DMS 273 (cell line): ENCODE results near the gene KRTAP9-4.
A peak's percentile ranks its signal among the peaks of the same experiment; 100 is the strongest.
"Not testable (repeated sequence)": the region's sequence is repeated elsewhere in the genome, so short reads cannot be mapped to it uniquely, and the experiment has no call there.

ENCODE experiments used
- DNase-seq: peaks from one replicate; lab custom pipeline; 2025; ENCODE audit not compliant: unreplicated experiment; lab: John Stamatoyannopoulos, UW

Gene KRTAP9-4

GRCh38 chr17:41264599-41264998 lies 15.1 kb downstream of the KRTAP9-4 start:
- no peak for DNase-seq

- DNase-seq: no peak
Measured at GRCh38 chr17:41265078-41265477, 15.6 kb downstream of the KRTAP9-4 start, which contains the start of gene KRTAP9-6. Gene KRTAP9-6 (plus strand): TSS chr17:41265378. CDS start chr17:41265378, 0 bp downstream.

DNA sequence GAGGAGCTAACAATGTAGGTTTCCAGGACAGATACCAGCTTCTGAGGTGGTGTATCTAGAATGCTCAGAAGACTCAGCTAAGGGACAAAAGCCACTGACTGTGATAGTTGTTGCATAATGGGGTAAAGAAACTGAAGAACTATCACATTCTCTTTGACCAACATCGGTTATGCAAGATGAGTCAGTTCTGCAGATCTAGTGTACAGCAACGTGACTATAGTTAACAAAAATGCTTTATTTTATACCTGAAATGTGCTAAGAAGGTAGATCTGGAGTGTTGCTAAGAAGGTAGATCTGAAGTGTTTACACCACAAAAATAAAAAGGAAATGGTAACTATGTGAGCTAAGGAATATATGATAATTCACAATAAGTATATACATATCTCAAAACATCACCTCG lies 18.2 kb downstream of the KRTAP9-4 start:
- no peak for DNase-seq

- not testable (repeated sequence) for DNase-seq
Measured at GRCh38 chr17:41271323-41271722, 21.8 kb downstream of the KRTAP9-4 start.

DNA sequence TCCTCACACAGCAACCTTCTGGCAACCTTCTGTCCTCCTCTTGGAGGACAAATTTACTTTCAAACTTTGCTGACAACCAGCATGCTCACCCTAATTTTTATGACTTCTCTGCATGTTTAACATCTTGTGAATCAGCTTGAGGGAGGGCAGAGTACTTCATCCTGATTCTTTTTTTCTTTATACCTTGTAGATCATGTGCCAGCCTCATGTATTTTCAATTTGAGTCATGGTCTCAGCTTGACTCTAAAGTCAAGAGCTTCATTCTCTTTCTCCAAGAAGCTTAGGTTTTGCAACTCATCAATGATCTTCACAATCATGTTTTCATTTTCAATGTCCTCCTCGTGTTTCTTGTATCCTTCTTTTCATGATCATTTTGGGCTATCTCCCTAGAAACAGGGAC lies 22.4 kb downstream of the KRTAP9-4 start:
- DNase-seq: no peak

DNA sequence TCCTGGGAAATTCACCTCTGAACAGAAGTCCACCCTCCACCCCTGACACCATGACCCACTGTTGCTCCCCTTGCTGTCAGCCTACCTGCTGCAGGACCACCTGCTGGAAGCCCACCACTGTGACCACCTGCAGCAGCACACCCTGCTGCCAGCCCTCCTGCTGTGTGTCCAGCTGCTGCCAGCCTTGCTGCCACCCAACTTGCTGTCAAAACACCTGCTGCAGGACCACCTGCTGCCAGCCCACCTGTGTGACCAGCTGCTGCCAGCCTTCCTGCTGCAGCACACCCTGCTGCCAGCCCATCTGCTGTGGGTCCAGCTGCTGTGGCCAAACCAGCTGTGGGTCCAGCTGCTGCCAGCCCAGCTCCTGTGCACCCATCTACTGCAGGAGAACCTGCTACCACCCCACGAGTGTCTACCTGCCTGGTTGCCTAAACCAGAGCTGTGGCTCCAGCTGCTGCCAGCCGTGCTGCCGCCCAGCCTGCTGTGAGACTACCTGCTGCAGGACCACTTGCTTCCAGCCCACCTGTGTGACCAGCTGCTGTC lies 26.2 kb downstream of the KRTAP9-4 start, which contains the start of gene KRTAP9-7:
Gene KRTAP9-7, plus strand, starts transcription at position 51 of the 543 bp plus-strand sequence. Its CDS starts 0 bp downstream, at position 51.
- DNase-seq: not testable (repeated sequence)

GRCh38 chr17:41278176-41278955 lies 28.9 kb downstream of the KRTAP9-4 start:
- no peak for DNase-seq

DNA sequence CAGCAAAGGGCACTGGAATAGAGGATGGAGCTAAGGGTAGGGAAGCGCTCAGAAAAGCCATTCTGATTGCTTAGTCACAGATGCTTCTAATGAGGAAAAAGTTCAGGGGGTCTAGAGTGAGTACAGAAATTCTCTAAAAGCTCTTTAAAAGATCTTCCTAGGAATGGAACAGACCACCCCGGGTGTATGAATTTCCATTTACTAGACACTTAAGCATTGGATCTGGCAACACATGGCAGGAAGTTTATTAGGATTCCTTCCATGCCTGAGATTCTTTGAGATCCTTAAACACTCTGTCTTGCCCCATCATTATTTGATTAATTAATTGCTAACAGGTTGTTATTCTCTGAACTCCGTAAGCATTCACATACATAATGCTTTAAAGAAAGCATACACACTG lies 34.6 kb downstream of the KRTAP9-4 start:
- DNase-seq: no peak

DNA sequence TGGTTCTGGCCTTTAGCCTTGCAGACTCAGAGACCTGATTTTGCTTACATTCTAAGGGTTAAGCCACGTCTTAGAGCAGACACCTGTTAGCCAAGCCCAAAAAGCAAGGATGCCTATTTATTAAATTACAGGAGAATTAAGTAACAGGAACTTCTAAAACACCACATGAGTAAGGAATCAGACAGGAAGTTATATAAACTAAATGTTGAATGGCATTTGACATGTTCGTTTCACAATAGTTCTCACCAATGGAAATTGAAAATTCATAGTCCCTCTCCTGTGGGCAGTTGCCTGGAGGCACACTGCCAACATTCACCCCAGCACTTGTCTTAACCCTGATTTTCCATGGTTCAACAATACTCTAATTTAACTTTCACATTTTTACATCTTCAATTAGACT lies 35.1 kb downstream of the KRTAP9-4 start:
- DNase-seq: no peak

GRCh38 chr17:41287050-41287449 lies 37.6 kb downstream of the KRTAP9-4 start:
- DNase-seq: no peak

GRCh38 chr17:41294016-41294415 lies 44.5 kb downstream of the KRTAP9-4 start:
- no peak for DNase-seq

DNA sequence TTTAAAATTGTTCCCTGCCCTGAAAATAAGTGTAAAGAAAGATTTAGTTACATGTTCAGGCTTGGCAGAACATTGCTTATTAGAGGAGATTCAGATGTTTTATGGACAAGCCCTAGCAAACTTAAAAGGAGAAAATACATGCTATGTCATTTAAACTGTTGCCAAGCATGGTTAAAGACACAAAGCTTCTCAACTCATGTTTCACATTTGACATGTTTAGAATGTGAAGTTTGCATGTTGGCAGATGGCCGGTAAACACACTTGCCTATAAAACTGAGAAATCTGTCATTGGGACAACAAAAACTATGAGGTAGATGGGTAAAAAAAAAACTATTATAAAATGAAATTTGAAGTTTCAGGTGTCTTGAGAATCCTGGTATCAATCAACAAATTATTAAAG lies 47.4 kb downstream of the KRTAP9-4 start:
- peak; percentile 22 for DNase-seq

DNA sequence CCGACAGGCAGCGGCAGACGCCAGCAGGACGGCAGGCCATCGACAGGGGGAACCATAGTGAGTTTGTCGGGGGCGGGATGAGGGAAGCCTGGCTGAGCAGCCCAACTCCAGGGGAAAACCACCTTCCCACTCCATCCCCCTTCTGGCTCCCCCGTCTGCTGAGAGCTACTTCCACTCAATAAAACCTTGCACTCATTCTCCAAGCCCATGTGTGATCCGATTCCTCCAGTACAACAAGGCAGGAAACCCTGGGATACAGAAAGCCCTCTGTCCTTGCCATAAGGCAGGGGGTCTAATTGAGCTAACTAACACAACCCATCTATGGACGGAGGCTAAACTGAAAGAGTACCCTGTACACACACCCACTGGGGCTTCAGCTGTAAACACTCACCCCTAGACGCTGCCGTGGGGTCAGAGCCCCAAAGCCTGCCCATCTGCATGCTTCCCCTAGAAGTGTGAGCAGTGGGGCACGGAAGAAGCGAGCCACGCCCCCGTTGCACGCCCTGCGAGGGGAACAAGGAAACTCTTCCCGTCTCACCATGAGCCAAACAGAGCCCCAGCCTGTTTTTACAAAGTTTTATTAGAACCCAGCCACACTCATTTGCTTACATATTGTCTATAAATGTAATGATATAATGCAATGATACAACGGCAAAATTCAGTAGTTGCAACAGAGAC lies 49.1 kb downstream of the KRTAP9-4 start:
- DNase-seq: no peak
